GM19193 (cell line): Measurements from ENCODE around the gene CALN1.

Experiments
- POLR2A ChIP-seq: IDR thresholded peaks from 4 replicates; pipeline ENCODE4 v1.6.1; 2011; ENCODE audit not compliant: insufficient read depth, insufficient read length; ENCODE audit errors: extremely low read depth

CALN1 gene

GRCh38 chr7:72337390-72338167 lies 74.6 kb downstream of the CALN1 start:
- TF ChIP-seq POLR2A: no peak

- TF ChIP-seq POLR2A: no peak
Measured at GRCh38 chr7:72336632-72337389, 75.3 kb downstream of the CALN1 start.

GRCh38 chr7:72336382-72336631 lies 75.8 kb downstream of the CALN1 start:
- no peak for TF ChIP-seq POLR2A

- no peak for TF ChIP-seq POLR2A
Measured at GRCh38 chr7:72335561-72336381, 76.4 kb downstream of the CALN1 start.

GRCh38 chr7:72334698-72335097 lies 77.4 kb downstream of the CALN1 start:
- no peak for TF ChIP-seq POLR2A

- TF ChIP-seq POLR2A: no peak
Measured at GRCh38 chr7:72334066-72334465, 78.1 kb downstream of the CALN1 start.

GRCh38 chr7:72326811-72327210 lies 85.3 kb downstream of the CALN1 start:
- no peak for TF ChIP-seq POLR2A

GRCh38 chr7:72326365-72326764 lies 85.8 kb downstream of the CALN1 start:
- no peak for TF ChIP-seq POLR2A

- no peak for TF ChIP-seq POLR2A
Measured at GRCh38 chr7:72325561-72325960, 86.6 kb downstream of the CALN1 start.

GRCh38 chr7:72321637-72322036 lies 90.5 kb downstream of the CALN1 start:
- TF ChIP-seq POLR2A: no peak

GRCh38 chr7:72321081-72321480 lies 91.1 kb downstream of the CALN1 start:
- TF ChIP-seq POLR2A: no peak

- no peak for TF ChIP-seq POLR2A
Measured at GRCh38 chr7:72317341-72317740, 94.8 kb downstream of the CALN1 start.

GRCh38 chr7:72316148-72316547 lies 96.0 kb downstream of the CALN1 start:
- no peak for TF ChIP-seq POLR2A

GRCh38 chr7:72313906-72314305 lies 98.2 kb downstream of the CALN1 start:
- no peak for TF ChIP-seq POLR2A

GRCh38 chr7:72310301-72310700 lies 101.8 kb downstream of the CALN1 start:
- TF ChIP-seq POLR2A: no peak

- TF ChIP-seq POLR2A: no peak
Measured at GRCh38 chr7:72309476-72309875, 102.7 kb downstream of the CALN1 start.

- no peak for TF ChIP-seq POLR2A
Measured at GRCh38 chr7:72308986-72309385, 103.2 kb downstream of the CALN1 start.

- TF ChIP-seq POLR2A: no peak
Measured at GRCh38 chr7:72307566-72307965, 104.6 kb downstream of the CALN1 start.
